GM21515 (cell line): ENCODE data around the gene GPX1.

Experiments used
- ATAC-seq: cut with Tn5 transposase; IDR thresholded peaks from one replicate; pipeline ENCODE4 v1.9.1; 2021; ENCODE audit not compliant: unreplicated experiment

GPX1 gene

GRCh38 chr3:49313896-49314688, 44.1 kb downstream of the GPX1 start:
- no peak for ATAC-seq

GRCh38 chr3:49311283-49311682, 46.9 kb downstream of the GPX1 start:
- no peak for ATAC-seq

GRCh38 chr3:49310677-49311076, 47.5 kb downstream of the GPX1 start:
- ATAC-seq = no peak
